GM21526 (cell line): Measurements from ENCODE around the gene SPARC.
A peak's percentile ranks its signal among the peaks of the same experiment; 100 is the strongest.

ENCODE experiments used
- ATAC-seq: cut with Tn5 transposase; IDR thresholded peaks from one replicate; pipeline ENCODE4 v1.9.1; 2021; ENCODE audit warnings: moderate library complexity; ENCODE audit not compliant: unreplicated experiment, low FRiP score

The SPARC gene

GRCh38 chr5:151661968-151662732, 24.6 kb downstream of the SPARC start:
- ATAC-seq = peak; percentile 57

- ATAC-seq = no peak
Observed at GRCh38 chr5:151660616-151661495, 25.9 kb downstream of the SPARC start.

- peak; percentile 66 for ATAC-seq
Observed at GRCh38 chr5:151659001-151659754, 27.5 kb downstream of the SPARC start.

GRCh38 chr5:151657114-151657513, 29.6 kb downstream of the SPARC start:
- no peak for ATAC-seq

GRCh38 chr5:151656311-151656710, 30.4 kb downstream of the SPARC start:
- no peak for ATAC-seq

GRCh38 chr5:151651997-151652645, 34.6 kb downstream of the SPARC start:
- peak; percentile 95 for ATAC-seq

GRCh38 chr5:151648988-151649387, 37.7 kb downstream of the SPARC start:
- no peak for ATAC-seq

GRCh38 chr5:151648089-151648488, 38.6 kb downstream of the SPARC start:
- no peak for ATAC-seq

GRCh38 chr5:151647320-151647861, 39.3 kb downstream of the SPARC start:
- ATAC-seq = no peak

GRCh38 chr5:151646334-151646733, 40.4 kb downstream of the SPARC start:
- no peak for ATAC-seq

GRCh38 chr5:151643388-151643787, 43.3 kb downstream of the SPARC start:
- no peak for ATAC-seq

- ATAC-seq = no peak
Observed at GRCh38 chr5:151642472-151643140, 44.1 kb downstream of the SPARC start.

- ATAC-seq = no peak
Observed at GRCh38 chr5:151638619-151639018, 48.1 kb downstream of the SPARC start.

GRCh38 chr5:151637676-151638075, 49.0 kb downstream of the SPARC start:
- no peak for ATAC-seq

GRCh38 chr5:151633892-151634291, 52.8 kb downstream of the SPARC start:
- ATAC-seq = no peak

- no peak for ATAC-seq
Observed at GRCh38 chr5:151632941-151633340, 53.8 kb downstream of the SPARC start.

GRCh38 chr5:151632524-151632923, 54.2 kb downstream of the SPARC start:
- ATAC-seq = no peak

- ATAC-seq = no peak
Observed at GRCh38 chr5:151631941-151632340, 54.8 kb downstream of the SPARC start.

GRCh38 chr5:151630088-151630487, 56.6 kb downstream of the SPARC start:
- ATAC-seq = no peak
